Gastrocnemius medialis (tissue), 4 donors: ENCODE results near the gene PDE7B.

Experiments
- CTCF ChIP-seq, 5 experiments: fragments of 450-650 bp in 3 of 5; fragments of 200-600 bp in 2 of 5; sonication (generic) in 2 of 5; IDR thresholded peaks in 4 of 5; conservative IDR thresholded peaks in 1 of 5; 1 replicate in 4 of 5; 2 replicates in 1 of 5; pipeline ENCODE4 v1.5.1; 2016 to 2019; ENCODE audit warnings: antibody characterized with exemption in 5 of 5, mild to moderate bottlenecking in 3 of 5, moderate library complexity in 3 of 5
- POLR2A ChIP-seq, 2 donors: fragments of 450-650 bp; IDR thresholded peaks; one replicate each; pipeline ENCODE4 v1.6.1; 2017; ENCODE audit warnings: antibody characterized with exemption in 2 of 2, mild to moderate bottlenecking in 2 of 2, moderate library complexity in 2 of 2

GRCh38 chr6:135910790-135911618, 59.5 kb downstream of the PDE7B start:
- TF ChIP-seq POLR2A (IDR thresholded peaks at IDR 0.05) (no peak), CTCF (IDR thresholded peaks at IDR 0.05 in 4 of 5, conservative IDR thresholded peaks at IDR 0.05 in 1 of 5) (no peak)
